Tibial nerve (tissue), 4 donors: Measurements from ENCODE around the gene PRR15L. TPM values are rescaled to one million over a fixed set of nuclear protein-coding genes. Genes with fewer than 3 reads are reported as not detected.

Experiments
- DNase-seq, 2 donors: peaks; one replicate each; pipeline ENCODE4 v3.0.0-alpha.2; 2019; ENCODE audit warnings: low spot score in 2 of 2
- H3K27ac ChIP-seq, 4 donors: fragments of 200-600 bp; sonication (generic) in 3 of 4; one replicate each; pipeline ENCODE4 v1.5.1; 2017 to 2019; ENCODE audit warnings: mild to moderate bottlenecking in 1 of 4
- H3K27me3 ChIP-seq, 2 donors: fragments of 200-600 bp; sonication (generic) in 1 of 2; one replicate each; pipeline versions ENCODE4 v1.5.1 to v1.6.0; 2017 to 2019
- H3K36me3 ChIP-seq, 3 donors: fragments of 200-600 bp; sonication (generic); one replicate each; pipeline ENCODE4 v1.5.1; 2018 to 2019
- H3K4me1 ChIP-seq, 4 donors: fragments of 200-600 bp; sonication (generic) in 3 of 4; one replicate each; pipeline ENCODE4 v1.5.1; 2017 to 2019
- H3K4me3 ChIP-seq, 4 donors: fragments of 200-600 bp; sonication (generic) in 3 of 4; one replicate each; pipeline ENCODE4 v1.5.1; 2017 to 2019; ENCODE audit warnings: mild to moderate bottlenecking in 1 of 4, moderate library complexity in 1 of 4
- H3K9me3 ChIP-seq, 4 donors: fragments of 200-600 bp; sonication (generic) in 3 of 4; one replicate each; pipeline ENCODE4 v1.5.1; 2017 to 2019
- CTCF ChIP-seq, 5 experiments: fragments of 200-600 bp in 3 of 5; fragments of 450-650 bp in 2 of 5; sonication (generic) in 3 of 5; IDR thresholded peaks; one replicate each; pipeline ENCODE4 v1.5.1; 2016 to 2019; ENCODE audit warnings: antibody characterized with exemption in 5 of 5, mild to moderate bottlenecking in 3 of 5, moderate library complexity in 2 of 5
- EP300 ChIP-seq, 2 donors: sonication (generic); formaldehyde crosslinking; IDR thresholded peaks; one replicate each; pipeline ENCODE4 v1.6.1; 2017; ENCODE audit warnings: antibody characterized with exemption in 2 of 2, mild to moderate bottlenecking in 1 of 2
- POLR2A ChIP-seq, 2 donors: fragments of 450-650 bp; IDR thresholded peaks; one replicate each; pipeline ENCODE4 v1.6.1; 2017; ENCODE audit warnings: antibody characterized with exemption in 2 of 2, mild to moderate bottlenecking in 2 of 2, moderate library complexity in 2 of 2
- WGBS, 2 donors: methylation state at CpG; one replicate each; pipeline ENCODE4 v1.1.5; 2018; 5-methylcytosine and 5-hydroxymethylcytosine counted together
- total RNA-seq, 4 donors: library from RNA; depleted of rRNA; stranded (reverse); fragments of >200 nt; gene quantifications; one replicate each; pipeline ENCODE4 v1.1.0, GENCODE V29; 2016

Gene PRR15L
- total RNA-seq, 4 donors from 2014 or later: not detected

- peak overlapping the region in 3 of 4 donors; percentile 75 to 79 (median 78) for H3K27ac ChIP-seq
- H3K36me3 ChIP-seq: peaks cover 0 to 30% (median 0%) of the 10 kb centered on the region in 3 donors
- no peak overlapping the region for H3K4me3 ChIP-seq
- 25% methylated on average over 5 of the region's 5 CpGs for WGBS, 2 donors
- no peaks in the 10 kb centered on the region for H3K27me3 ChIP-seq
- H3K4me1 ChIP-seq: peaks cover 0 to 29% (median 13%) of the 10 kb centered on the region in 4 donors
- no peak for TF ChIP-seq CTCF (IDR thresholded peaks at IDR 0.05)
- TF ChIP-seq POLR2A (IDR thresholded peaks at IDR 0.05): no peak
- no peak for TF ChIP-seq EP300 (IDR thresholded peaks at IDR 0.05)
- H3K9me3 ChIP-seq: no peaks in the 10 kb centered on the region
- no peak for DNase-seq
Measured at GRCh38 chr17:47948706-47949196, 8.9 kb downstream of the PRR15L start.

GRCh38 chr17:47946929-47947397, 10.7 kb downstream of the PRR15L start:
- H3K4me3 ChIP-seq: no peak overlapping the region
- H3K36me3 ChIP-seq: peaks cover 0 to 34% (median 0%) of the 10 kb centered on the region in 3 donors
- peak overlapping the region in 3 of 4 donors; percentile 21 to 51 (median 26) for H3K27ac ChIP-seq
- no peaks in the 10 kb centered on the region for H3K27me3 ChIP-seq
- no peaks in the 10 kb centered on the region for H3K9me3 ChIP-seq
- peak; percentile 72 to 88 for DNase-seq
- peaks cover 0 to 45% (median 22%) of the 10 kb centered on the region in 4 donors for H3K4me1 ChIP-seq
- TF ChIP-seq CTCF (IDR thresholded peaks at IDR 0.05): peak; percentile 64 to 75 (median 71)
- no peak for TF ChIP-seq EP300 (IDR thresholded peaks at IDR 0.05)
- TF ChIP-seq POLR2A (IDR thresholded peaks at IDR 0.05): no peak
- 13 to 22% methylated on average over 2 of the region's 2 CpGs for WGBS, 2 donors

- H3K36me3 ChIP-seq: peaks cover 0 to 34% (median 0%) of the 10 kb centered on the region in 3 donors
- H3K9me3 ChIP-seq: no peaks in the 10 kb centered on the region
- no peaks in the 10 kb centered on the region for H3K27me3 ChIP-seq
- no peak overlapping the region for H3K4me3 ChIP-seq
- H3K4me1 ChIP-seq: peaks cover 0 to 47% (median 23%) of the 10 kb centered on the region in 4 donors
- 83 to 90% methylated on average over 6 of the region's 6 CpGs for WGBS, 2 donors
- DNase-seq: no peak
- peak overlapping the region in 3 of 4 donors; percentile 21 to 51 (median 26) for H3K27ac ChIP-seq
- TF ChIP-seq EP300 (IDR thresholded peaks at IDR 0.05): no peak
- TF ChIP-seq POLR2A (IDR thresholded peaks at IDR 0.05): no peak
- no peak for TF ChIP-seq CTCF (IDR thresholded peaks at IDR 0.05)
Measured at GRCh38 chr17:47946516-47946915, 11.2 kb downstream of the PRR15L start.

- H3K4me3 ChIP-seq: no peak overlapping the region
- no peaks in the 10 kb centered on the region for H3K27me3 ChIP-seq
- WGBS, 2 donors: 85 to 88% methylated on average over 10 of the region's 10 CpGs
- TF ChIP-seq EP300 (IDR thresholded peaks at IDR 0.05) (no peak), CTCF (IDR thresholded peaks at IDR 0.05) (no peak), POLR2A (IDR thresholded peaks at IDR 0.05) (no peak)
- H3K9me3 ChIP-seq: no peaks in the 10 kb centered on the region
- peaks cover 0 to 34% (median 0%) of the 10 kb centered on the region in 3 donors for H3K36me3 ChIP-seq
- peak overlapping the region in 2 of 4 donors; percentile 21 to 26 for H3K27ac ChIP-seq
- peaks cover 0 to 50% (median 24%) of the 10 kb centered on the region in 4 donors for H3K4me1 ChIP-seq
- DNase-seq: no peak
Measured at GRCh38 chr17:47945529-47946508, 11.9 kb downstream of the PRR15L start.
